ENCODE data around the gene PTGIS.
"Not testable (repeated sequence)": the region's sequence is repeated elsewhere in the genome, so short reads cannot be mapped to it uniquely, and the experiment has no call there.

The PTGIS gene

DNA sequence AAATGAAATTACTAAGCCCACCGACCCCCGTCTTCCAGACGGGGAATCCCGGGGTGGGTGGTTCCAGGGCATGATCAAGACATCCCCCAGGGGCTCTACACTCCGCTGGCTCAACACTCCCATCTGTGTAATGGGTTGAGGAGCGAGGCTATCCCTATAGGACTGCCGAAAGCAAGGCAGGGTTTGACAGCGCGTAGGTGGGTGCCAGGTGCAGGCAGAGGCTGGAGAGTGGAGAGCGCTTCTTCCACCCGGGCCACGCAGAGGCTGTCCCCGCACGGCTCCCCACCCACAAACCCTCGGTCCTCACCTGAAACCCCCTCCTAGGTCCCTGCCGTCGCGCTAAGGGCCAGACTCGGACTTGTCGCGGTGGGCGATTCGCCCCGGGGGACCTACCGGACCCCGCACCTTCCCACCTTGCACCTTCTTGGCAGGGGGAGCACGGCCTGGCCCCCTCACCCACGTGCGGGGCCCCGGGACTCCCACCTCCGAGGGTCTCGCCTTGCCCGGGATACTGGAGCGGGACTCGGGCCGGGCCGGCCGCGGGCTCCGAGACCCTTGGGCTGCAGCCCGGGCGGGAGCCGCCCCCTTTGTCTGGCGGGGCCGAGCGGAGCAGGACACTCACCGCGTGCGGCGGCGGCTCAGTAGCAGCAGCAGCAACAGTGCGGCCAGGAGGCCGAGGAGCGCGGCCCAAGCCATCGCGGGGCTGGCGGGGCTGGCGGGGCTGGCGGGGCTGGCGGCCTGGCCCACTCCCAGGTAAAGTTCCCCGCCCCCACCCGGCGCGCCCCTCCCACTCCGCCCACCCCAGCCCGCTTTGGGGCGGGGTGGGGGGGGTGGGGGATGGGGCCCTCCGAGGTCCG lies at the start of gene PTGIS:
TSS of gene PTGIS (minus strand) at position 717 of the 857 bp plus-strand sequence. CDS start at position 696, 21 bp downstream.
- no peak for DNase-seq

DNA sequence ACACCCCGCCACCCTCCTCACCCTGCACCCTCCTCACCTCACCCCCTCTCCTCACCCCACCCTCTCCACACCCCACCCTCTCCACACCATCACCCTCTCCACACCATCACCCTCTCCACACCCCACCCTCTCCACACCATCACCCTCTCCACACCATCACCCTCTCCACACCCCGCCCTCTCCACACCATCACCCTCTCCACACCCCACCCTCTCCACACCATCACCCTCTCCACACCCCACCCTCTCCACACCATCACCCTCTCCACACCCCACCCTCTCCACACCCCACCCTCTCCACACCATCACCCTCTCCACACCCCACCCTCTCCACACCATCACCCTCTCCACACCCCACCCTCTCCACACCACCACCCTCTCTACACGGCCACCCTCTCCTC lies 49.5 kb upstream of the PTGIS start:
- not testable (repeated sequence) for DNase-seq

DNA sequence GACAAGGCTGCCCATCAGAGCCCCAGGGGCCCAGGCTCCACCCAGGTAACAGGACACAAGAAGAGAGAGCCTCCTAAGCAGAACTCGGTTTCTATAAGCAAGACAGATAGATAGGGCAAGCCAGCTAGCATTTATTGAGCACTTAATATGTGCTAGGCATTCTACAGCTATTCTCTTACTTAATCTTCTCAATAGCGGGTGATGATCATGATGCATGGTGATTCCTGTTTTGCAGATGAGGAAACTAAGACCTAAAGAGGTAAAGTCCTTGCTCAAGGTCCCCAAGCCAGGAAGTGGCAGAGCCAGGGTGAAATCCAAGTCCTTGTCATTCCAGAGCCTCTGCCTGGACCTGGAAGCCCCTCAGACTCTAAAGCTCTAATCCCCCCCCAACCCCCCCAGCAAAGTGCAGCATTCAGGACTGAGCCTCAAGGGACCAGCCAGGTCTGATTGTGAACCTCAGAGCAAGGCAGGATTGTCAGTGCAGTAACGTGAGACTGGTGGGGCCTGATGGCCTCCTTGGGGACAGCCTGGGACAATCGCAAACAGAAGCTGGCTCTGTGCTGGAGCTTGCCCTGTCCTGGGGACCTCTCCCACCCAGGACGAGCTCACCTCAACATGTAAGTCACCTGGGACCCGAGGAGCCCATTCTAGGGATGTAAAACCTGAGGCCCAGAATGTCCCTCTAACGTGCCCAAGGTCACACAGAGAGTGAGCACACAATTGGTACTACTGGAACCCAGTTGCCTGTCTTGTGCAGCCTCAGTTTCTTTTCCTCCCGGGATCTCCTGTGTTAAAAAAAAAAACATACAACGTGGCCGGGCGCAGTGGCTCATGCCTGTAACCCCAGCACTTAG lies 48.4 kb upstream of the PTGIS start:
- DNase-seq = no peak

DNA sequence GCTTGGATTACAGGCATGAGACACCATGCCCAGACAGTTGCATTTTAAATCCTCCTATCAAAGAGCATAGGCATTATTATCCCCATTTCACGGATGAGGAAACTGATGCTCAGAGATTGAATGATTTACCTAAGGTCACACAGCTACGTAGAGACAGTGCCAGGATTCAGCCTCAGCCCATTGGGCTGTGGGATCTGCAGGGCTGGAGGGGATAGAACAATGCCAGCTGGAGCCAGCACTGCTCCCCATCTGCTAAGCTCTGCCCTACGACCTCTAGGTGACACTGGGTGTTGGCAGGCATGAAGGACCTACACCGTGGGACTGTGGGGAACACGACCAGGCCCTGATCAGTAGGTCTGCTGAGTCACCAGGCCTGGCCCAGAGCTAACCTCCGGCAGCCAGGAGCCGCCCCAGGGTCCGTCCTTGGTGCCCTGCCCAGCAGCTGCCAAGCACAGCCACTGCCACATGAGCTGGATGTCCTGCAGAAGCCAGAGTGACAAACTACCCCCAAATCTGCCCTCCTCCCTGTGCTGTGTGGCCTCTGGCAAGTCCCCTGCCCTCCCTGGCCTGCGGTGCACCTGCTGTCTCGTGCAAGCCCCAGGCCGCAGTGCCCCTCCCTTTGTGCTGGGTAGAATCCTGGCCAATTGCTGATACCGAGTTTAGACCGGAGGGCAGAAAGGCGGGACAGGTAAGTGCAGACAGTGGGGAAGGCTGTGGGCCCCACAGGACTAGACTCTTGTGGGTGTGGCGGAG lies 47.6 kb upstream of the PTGIS start:
- no peak for DNase-seq

DNA sequence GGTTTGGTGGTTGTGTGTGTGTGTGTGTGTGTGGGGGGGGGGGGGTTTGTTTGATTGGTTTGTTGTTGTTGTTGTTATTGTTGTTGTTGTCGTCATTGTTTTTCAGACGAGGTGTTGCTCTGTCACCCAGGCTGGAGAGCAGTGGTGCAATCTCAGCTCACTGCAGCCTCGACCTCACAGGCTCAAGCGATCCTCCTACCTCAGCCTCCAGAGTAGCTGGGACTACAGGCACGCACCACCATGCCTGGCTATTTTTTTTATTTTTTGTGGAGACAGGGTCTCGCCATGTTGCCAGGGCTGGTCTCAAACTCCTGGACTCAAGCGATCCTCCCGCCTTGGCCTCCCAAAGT lies 47.1 kb upstream of the PTGIS start:
- DNase-seq = not testable (repeated sequence)

DNA sequence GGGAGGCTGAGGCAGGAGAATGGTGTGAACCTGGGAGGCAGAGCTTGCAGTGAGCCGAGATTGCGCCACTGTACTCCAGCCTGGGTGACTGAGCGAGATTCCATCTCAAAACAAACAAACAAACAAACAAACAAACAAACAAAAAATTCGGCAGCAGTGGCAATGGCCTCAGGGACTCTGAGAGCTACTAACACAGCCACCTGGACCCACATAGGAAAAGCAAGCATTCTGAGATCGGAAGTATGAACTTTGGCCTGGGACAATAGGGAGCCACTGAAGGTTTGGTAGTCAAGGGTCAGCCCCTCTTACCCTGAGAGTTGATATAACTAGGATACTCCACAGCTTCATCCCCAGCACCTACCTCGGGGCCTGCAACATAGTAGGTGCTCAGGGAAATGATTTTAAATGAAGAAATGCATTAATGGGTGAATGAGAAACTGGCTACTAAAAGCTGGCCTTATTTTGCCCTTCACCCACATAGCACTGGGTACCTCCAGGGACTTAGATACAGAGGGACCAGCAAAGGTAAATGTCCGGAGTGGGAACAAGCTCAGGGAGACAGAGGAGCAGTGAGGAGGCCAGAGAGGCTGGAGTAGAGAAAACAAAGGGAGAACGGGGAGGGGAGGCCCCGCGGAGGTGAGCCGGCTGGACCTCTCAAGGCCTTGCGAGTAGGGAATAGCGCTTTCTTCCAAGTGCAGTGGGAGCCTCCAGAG lies 46.6 kb upstream of the PTGIS start:
- no peak for DNase-seq

DNA sequence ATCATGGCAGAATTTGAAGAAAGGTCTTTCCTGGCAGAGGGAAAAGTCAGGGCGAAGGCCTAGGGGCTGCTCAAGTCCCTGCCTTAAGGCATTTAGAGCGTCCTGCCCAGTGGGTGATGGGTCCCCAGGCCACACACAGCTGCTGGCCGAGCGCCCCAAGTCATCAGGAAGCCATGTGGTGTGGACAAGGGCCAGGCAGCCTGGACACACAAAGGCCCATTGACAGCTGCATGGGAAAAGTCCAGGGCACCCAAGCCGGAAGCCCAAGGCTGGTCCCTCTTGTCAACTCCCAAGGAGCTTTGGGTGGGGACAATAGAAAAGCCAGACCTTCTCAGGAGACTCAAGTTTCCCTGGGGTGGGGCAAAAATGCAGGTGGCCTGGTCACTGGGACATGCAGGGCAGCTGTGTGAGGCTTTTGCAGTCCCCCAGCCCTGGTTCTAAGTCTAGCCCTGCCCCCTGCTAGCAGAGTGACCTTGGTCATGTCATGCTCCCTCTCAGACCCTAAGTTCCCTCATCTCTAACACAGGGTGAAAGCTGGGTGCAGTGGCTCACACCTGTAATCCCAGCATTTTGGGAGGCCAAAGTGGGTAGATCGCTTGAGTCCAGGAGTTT lies 44.3 kb upstream of the PTGIS start:
- DNase-seq = no peak

DNA sequence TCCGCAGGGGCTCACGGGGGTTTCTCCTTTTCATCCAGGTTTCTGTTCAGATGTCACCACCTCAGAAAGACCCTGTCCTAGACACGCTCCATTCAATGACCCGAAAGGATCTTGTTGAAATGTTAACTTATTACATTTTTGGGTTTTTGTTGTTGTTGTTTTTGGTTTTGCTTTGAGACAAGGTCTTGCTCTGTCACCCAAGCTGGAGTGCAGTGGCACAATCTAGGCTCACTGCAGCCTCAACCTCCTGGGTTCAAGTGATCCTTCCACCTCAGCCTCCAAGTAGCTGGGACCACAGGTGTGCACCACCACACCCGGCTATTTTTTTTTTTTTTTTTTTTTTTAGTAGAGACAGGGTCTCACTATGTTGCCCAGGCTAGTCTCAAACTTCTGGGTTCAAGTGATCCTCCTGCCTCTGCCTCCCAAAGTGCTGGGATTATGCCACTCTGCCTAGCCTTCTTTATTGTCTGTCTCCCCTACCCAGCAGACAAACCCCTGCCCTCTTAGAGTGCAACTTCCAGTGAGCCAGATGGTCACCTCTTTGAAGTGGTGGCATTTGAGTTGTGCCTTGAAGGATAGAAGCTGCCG lies 43.7 kb upstream of the PTGIS start:
- not testable (repeated sequence) for DNase-seq

DNA sequence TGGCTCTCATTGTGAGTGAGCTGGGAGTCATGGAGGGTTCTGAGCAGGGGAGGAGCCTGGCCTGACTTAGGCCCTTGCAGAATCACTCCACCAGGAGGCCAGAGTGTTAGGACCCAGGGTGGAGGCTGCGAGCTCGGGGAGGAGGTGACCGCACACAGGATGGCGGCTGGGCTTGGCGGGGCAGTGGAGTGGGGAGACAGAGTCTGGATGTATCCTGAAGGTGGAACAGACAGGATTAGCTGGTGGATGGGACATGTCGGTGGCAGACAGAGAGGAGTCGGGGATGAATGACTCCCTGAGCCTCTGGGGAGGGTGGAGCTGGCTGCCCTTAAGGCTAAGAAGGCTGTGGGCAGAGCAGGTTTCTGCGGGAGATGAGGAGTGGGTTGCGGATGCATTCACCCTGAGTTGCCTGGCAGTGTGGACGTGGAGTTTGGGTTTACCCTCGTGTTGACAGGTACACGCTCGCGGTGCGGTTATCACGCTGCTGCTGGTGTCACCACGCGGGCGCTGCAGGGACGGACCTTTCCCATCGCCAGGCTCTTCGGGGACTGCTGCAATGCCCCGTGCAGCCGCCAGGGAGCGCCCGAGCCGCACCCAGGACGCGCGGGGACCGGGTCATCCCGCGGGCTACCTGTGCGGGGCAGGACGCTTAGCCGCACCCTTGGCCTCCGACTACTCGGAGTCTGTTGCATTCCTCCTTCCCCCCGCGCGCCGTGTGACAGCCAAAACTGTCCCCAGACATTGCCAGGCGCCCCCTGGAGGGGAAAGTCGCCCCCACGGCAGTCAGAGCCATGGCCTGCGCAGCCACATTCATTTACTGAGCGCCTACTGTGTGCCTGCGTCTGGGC lies 43.0 kb upstream of the PTGIS start:
- DNase-seq = peak; percentile 56

DNA sequence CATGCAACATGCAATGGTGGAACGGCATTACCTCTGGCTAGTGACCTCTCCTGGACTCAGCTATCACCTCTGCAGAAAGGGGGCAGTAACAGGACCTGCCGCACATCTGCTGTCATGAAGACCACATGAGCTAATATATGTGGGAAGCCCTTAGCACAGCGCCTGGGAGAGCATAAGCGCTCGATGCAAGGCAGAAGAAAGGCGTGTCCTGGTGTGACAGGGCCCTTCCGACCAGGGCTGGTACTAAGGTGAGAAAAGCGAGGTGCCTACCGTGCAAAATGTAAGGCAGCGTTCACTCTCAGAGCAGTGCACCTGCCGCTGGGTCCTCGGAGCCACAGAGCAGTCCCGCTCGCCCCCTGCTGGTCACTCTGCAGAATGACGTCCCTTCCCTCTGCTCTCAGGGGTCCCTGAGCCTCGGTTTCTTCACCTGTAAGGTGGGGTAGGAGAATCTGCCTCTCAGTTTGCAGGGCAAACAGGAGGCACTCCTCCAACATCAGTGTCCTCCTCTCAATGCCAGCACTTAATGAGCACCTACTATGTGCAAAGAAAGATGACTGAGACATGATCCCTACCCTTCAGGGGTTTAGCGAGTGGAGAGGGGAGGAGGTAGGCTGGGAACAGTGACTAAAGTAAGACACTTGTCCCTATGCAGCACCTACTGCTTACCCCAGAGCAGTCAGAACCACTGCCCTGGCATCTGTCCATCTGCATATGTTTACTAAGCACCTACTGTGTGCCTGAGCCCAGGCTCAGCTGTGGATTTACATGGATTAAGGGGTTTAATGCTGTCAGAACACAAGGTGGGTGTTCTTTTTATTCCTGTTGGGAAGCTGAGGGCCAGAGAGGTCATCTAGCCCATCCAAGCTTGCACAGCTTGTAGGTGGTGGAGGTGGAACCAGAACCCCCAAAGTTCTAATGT lies 41.1 kb upstream of the PTGIS start:
- peak; percentile 68 for DNase-seq

DNA sequence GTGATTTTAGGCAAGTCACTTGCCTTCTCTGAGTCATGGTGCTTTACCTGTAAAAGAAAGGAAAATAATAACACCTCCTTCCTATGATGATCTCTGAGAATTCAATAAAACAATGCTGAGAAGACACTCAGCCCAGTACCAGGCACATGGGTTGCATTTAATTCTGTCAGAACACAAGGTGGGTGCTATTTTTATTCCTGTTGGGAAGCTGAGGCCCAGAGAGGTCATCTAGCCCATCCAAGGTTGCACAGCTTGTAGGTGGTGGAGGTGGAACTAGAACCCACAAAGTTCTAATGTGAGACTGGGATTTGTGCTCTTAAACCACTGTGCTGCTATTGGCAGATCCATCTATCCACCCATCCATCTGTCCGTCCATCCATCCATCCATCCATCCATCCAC lies 39.6 kb upstream of the PTGIS start:
- no peak for DNase-seq

DNA sequence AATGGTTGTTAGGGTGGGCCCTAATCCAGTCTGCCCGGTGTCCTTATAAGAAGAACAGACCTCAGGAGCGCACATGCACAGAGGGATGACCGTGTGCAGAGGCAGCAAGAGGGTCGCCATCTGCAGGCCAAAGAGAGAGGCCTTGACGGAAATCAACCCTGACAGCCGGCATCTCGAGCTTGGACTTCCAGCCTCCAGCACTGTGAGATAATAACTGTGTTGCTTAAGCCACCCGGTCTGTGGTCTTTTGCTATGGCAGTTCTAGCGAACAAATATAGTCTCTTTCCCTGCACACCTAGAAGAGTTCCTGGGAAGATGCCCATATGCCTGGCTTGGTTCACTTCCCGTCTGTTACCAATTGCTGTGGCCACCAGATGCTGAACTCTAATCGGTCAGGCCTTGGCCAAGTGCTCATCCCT lies 35.3 kb upstream of the PTGIS start:
- DNase-seq = no peak

DNA sequence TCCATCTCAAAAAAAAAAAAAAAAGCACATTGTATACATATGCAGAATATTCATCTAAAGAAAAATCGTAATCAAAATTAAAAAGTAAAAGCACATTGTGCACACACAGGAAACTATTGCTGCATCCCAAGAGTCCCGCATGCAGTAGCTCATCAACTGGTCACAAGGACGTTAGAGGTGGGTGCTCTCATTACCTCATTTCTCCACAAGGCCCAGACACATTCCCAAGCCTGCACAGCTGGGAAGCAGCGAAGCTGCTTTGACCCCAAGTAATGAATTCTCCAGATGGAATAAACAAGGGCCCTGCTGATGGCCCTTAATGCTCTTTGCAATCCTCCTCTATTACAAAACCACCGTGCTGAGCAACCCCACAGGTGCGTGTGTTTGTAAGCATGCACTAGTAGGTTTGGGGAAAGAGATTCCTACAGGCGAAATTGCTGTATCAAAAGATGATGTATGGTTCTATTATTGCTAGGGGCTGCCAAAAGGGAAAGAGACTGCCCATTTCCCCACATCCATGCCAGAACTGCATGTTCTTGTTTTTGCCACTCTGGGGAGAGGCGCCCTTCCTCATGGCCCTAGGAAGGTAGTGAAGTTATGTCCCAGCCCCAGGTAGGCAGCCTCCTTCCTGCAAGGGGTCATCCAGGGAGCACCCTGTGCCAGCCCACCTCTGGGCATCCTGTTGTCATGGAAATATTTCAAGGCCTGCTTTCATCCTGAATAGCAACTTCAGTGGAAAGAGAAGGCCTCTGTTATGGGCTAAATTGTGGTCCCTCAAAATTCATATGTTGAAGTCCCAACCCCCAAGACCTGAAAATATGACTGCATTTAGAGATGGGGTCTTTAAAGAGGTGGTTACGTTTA lies 34.6 kb upstream of the PTGIS start:
- DNase-seq = no peak

DNA sequence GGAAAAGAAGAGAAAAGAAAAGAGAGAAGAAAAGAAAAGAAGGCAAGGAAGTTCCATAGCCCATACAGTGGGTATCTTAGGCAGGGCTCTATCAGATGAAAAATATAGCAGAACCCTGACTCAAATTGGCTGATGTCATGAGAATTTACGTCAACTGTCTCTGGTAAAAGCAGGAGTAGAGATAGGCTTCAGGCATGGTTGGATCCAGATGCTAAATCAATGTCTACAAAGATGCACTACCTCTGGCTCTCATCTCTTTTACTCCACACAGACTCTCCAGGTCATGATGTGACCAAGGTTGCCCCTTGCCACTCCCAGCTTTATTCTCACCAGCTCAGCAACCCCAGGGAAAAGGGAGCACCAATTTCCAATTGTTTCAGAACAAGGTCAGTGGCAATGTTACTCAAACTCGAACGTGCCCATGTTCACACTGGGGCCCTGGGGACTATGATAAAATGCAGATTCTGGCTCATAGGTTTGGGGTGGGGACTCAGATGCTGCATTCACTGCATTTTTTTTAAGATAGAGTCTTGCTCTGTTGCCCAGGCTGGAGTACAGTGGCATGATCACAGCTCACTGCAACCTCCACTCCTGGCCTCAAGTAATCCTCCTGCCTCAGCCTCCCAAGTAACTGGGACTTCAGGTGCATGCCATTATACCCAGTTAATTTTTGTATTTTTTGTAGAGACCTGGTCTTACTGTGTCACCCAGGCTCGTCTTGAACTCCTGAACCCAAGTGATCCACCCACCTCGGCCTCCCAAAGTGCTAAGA lies 33.4 kb upstream of the PTGIS start:
- DNase-seq = no peak

DNA sequence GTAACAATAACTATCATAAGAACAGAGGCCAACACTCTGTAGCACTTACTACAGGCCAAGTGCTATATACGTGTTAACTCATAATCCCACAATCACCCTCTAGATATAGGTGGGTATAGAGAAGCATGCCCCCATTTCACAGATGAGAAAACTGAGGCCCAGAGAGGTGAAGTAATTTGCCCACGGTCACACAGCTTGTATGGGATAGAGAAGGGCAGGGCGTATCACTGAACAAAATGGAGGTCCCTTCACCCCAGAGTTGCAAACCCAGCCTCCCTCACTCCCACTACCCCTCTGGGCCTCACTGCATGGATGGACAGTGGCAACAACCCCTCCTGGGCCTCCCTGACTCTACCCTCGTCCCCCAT lies 31.8 kb upstream of the PTGIS start:
- DNase-seq = no peak

DNA sequence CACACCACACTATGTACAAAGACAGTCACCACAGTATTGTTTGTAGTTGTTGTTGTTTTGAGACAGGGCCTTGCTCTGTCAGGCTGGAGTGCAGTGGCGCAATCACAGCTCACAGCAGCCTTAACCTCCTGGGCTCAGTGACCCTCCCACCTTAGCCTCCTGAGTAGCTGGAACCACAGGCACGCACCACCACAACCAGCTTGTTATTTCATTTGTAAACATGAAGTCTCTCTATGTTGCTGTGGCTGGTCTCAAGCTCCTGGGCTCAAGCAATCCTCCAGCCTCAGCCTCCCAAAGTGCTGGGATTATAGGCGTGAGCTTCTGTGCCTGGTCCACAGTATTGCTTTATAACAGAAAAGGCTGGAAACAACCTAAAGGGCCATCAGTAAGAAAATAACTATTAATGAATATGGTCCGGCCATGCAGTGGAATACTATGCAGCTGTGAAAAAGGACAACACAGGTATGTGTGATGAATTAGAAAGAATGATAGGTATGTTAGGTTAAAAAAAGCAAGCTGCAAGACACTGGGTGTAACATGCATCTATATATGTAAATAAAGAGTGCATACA lies 30.0 kb upstream of the PTGIS start:
- no peak for DNase-seq

DNA sequence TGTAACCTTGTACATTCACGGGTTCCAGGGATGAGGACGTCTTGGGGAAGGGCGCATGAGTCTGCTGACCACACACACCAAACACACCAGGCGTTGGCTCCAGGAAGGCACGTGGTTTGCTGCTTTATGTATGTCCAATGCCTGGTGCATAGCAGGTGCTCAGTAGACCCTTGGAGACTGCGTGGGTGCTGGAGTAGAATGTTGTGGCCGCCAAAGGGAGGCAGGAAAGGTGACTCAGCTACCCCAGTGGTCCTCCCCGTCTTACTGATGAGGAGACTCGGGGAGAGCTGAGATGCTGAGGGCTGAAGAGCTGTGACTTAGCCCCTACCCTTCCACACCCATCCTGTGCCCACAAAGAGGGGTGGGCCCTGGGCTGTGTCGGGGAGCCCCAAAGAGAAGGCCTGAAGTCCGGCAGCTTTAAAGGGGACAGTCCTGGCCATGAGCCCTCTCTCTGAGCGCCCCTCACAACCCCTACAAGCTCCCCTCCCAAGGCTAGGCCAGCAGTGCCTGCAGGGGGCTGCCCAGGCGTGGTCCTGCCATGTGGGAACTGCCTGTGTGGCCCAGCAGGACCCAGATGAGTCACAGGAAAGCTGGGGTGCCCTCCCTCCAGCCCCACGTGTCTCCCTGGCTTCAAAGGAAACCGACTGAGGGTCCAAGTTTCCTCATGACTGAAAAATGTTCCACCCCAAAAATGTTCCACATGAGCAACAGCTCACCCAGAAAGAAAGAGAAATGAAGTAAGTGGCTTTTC lies 28.0 kb upstream of the PTGIS start:
- DNase-seq = no peak
